SK-N-SH (cell line): Measurements from ENCODE around the gene SLC2A3.

Experiments
- EP300 ChIP-seq, 2 experiments: IDR thresholded peaks; 2 replicates each; pipeline versions ENCODE4 v1.4.0 to v1.6.1; 2012; ENCODE audit warnings: borderline replicate concordance in 1 of 2, low read depth in 1 of 2, low read length in 1 of 2
- RXRA ChIP-seq: IDR thresholded peaks from 2 replicates; pipeline ENCODE4 v1.4.0; 2012; ENCODE audit warnings: low read depth, mild to moderate bottlenecking, borderline replicate concordance

DNA sequence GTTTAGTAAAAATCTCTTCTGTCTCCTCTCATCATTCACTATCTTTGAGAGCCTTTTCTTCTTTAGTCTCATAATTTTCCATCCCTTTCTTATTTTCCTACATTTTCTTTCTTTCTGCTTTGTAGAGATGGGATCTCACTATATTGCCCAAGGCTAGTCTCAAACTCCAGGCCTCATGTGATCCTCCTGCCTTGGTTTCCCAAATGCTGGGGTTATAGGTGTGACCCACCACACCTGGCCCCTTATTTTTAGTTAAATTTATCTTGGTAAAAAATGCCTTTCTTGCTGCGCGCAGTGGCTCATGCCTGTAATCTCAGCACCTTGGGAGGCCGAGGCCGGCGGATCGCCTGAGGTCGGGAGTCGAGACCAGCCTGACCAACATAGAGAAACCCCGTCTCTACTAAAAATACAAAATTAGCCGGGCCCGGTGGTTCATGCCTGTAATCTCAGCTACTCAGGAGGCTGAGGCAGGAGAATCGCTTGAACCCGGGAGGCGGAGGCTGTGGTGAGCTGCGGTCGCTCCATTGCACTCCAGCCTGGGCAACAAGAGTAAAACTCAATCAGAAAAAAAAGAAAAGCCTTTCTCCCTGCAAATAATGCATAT is 996 bp downstream of the SLC2A3 start:
- no peak for TF ChIP-seq EP300 (IDR thresholded peaks at IDR 0.05; ENCODE audit: borderline replicate concordance in 1 of 2, low read depth in 1 of 2, low read length in 1 of 2)
- TF ChIP-seq RXRA = no peak
